Measurements from ENCODE around the gene PHOX2B.

DNA sequence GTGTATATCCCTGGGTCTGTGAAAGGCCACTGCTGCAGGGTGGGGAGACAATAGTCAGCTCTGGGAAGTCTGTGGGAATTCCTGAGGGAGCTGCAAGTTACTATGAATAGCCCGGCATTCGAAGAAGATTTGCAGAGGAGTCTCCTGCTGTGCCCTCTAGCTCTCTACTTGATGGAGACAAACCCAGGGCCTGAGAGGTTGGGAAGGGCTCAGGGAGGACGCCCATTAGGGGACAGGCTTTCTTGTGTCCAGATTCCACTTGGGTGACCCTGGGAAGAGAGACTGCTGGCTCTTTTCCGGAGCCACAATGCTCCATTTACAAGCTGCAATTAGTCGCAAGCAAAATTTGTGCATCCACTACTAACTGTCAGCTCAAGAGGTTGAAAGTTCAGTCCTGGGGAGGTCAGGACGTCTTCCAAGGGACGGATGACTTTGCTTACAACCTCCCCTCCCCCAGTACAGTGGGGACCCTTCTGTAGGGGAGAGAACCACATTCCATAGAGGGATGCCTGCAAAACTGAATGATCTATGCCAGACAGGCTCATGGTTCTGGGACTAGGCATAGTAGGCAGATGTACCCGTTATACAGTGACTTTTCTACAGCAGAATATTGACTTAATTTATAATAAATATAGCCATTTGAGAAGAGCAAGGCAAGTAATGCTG is 48.2 kb upstream of the PHOX2B start:
- TF ChIP-seq POLR2A (IDR thresholded peaks at IDR 0.05; ENCODE audit: borderline replicate concordance, extremely low read depth, insufficient read depth, insufficient read length) (no peak), CEBPB (IDR thresholded peaks at IDR 0.05; ENCODE audit: low read depth) (no peak), SP1 (IDR thresholded peaks at IDR 0.05; ENCODE audit: low read depth) (no peak), ELF1 (IDR thresholded peaks at IDR 0.05; ENCODE audit: borderline replicate concordance, low read depth) (no peak), EZH2 (IDR thresholded peaks at IDR 0.05) (no peak), YY1 (IDR thresholded peaks at IDR 0.05; ENCODE audit: extremely low read depth, insufficient replicate concordance, low read depth, low read length) (no peak), EZH2phosphoT487 (IDR thresholded peaks at IDR 0.05; ENCODE audit: borderline replicate concordance) (no peak), JUND (IDR thresholded peaks at IDR 0.05) (no peak)
- TF ChIP-seq, protein P1, sequence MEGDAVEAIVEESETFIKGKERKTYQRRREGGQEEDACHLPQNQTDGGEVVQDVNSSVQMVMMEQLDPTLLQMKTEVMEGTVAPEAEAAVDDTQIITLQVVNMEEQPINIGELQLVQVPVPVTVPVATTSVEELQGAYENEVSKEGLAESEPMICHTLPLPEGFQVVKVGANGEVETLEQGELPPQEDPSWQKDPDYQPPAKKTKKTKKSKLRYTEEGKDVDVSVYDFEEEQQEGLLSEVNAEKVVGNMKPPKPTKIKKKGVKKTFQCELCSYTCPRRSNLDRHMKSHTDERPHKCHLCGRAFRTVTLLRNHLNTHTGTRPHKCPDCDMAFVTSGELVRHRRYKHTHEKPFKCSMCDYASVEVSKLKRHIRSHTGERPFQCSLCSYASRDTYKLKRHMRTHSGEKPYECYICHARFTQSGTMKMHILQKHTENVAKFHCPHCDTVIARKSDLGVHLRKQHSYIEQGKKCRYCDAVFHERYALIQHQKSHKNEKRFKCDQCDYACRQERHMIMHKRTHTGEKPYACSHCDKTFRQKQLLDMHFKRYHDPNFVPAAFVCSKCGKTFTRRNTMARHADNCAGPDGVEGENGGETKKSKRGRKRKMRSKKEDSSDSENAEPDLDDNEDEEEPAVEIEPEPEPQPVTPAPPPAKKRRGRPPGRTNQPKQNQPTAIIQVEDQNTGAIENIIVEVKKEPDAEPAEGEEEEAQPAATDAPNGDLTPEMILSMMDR (IDR thresholded peaks at IDR 0.05 in 2 of 3, conservative IDR thresholded peaks at IDR 0.05 in 1 of 3; ENCODE audit: borderline replicate concordance in 1 of 3, insufficient read depth in 1 of 3, low read depth in 2 of 3, low read length in 2 of 3), result no peak
- TF ChIP-seq, protein P2, sequence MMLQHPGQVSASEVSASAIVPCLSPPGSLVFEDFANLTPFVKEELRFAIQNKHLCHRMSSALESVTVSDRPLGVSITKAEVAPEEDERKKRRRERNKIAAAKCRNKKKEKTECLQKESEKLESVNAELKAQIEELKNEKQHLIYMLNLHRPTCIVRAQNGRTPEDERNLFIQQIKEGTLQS (IDR thresholded peaks at IDR 0.05), result no peak
- TF ChIP-seq, protein P3, sequence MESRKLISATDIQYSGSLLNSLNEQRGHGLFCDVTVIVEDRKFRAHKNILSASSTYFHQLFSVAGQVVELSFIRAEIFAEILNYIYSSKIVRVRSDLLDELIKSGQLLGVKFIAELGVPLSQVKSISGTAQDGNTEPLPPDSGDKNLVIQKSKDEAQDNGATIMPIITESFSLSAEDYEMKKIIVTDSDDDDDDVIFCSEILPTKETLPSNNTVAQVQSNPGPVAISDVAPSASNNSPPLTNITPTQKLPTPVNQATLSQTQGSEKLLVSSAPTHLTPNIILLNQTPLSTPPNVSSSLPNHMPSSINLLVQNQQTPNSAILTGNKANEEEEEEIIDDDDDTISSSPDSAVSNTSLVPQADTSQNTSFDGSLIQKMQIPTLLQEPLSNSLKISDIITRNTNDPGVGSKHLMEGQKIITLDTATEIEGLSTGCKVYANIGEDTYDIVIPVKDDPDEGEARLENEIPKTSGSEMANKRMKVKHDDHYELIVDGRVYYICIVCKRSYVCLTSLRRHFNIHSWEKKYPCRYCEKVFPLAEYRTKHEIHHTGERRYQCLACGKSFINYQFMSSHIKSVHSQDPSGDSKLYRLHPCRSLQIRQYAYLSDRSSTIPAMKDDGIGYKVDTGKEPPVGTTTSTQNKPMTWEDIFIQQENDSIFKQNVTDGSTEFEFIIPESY (IDR thresholded peaks at IDR 0.05; ENCODE audit: extremely low read depth, insufficient replicate concordance, low read length), result no peak
- TF ChIP-seq, protein P4, sequence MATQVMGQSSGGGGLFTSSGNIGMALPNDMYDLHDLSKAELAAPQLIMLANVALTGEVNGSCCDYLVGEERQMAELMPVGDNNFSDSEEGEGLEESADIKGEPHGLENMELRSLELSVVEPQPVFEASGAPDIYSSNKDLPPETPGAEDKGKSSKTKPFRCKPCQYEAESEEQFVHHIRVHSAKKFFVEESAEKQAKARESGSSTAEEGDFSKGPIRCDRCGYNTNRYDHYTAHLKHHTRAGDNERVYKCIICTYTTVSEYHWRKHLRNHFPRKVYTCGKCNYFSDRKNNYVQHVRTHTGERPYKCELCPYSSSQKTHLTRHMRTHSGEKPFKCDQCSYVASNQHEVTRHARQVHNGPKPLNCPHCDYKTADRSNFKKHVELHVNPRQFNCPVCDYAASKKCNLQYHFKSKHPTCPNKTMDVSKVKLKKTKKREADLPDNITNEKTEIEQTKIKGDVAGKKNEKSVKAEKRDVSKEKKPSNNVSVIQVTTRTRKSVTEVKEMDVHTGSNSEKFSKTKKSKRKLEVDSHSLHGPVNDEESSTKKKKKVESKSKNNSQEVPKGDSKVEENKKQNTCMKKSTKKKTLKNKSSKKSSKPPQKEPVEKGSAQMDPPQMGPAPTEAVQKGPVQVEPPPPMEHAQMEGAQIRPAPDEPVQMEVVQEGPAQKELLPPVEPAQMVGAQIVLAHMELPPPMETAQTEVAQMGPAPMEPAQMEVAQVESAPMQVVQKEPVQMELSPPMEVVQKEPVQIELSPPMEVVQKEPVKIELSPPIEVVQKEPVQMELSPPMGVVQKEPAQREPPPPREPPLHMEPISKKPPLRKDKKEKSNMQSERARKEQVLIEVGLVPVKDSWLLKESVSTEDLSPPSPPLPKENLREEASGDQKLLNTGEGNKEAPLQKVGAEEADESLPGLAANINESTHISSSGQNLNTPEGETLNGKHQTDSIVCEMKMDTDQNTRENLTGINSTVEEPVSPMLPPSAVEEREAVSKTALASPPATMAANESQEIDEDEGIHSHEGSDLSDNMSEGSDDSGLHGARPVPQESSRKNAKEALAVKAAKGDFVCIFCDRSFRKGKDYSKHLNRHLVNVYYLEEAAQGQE (IDR thresholded peaks at IDR 0.05; ENCODE audit: low read depth), result no peak
- TF ChIP-seq, protein P5, sequence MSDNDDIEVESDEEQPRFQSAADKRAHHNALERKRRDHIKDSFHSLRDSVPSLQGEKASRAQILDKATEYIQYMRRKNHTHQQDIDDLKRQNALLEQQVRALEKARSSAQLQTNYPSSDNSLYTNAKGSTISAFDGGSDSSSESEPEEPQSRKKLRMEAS (IDR thresholded peaks at IDR 0.05), result no peak

All from HCT116 (cell line).